ENCODE data around the gene FILIP1L.

The FILIP1L gene

GRCh38 chr3:100124201-100124761 is 10.0 kb upstream of the FILIP1L start:
- no peak for DNase-seq

GRCh38 chr3:100123112-100123511 is 8.8 kb upstream of the FILIP1L start:
- no peak for DNase-seq

- DNase-seq = no peak
Observed at GRCh38 chr3:100122321-100122720, 8.0 kb upstream of the FILIP1L start.

- no peak for DNase-seq
Observed at GRCh38 chr3:100120693-100121092, 6.4 kb upstream of the FILIP1L start.

DNA sequence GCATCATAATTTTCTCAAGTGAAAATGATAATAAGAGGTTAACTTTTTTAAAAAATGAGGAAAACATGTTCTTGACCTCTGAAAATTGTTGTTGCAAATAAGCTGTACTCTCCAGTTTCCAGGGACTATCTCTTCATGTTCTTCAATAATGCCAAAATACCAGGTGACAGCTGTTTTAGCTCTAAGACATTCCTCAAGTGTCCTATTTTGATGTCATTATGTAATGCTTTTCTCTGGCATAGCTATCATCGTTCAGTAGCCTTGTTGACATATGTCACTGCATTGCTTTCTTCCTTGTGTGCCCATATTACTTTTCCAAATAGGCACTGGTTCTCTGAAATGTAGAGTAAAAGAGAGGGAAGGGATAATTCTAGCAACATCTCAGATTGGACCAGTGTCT is 5.7 kb upstream of the FILIP1L start:
- DNase-seq = no peak

- DNase-seq = no peak
Observed at GRCh38 chr3:100117093-100117492, 2.8 kb upstream of the FILIP1L start.

DNA sequence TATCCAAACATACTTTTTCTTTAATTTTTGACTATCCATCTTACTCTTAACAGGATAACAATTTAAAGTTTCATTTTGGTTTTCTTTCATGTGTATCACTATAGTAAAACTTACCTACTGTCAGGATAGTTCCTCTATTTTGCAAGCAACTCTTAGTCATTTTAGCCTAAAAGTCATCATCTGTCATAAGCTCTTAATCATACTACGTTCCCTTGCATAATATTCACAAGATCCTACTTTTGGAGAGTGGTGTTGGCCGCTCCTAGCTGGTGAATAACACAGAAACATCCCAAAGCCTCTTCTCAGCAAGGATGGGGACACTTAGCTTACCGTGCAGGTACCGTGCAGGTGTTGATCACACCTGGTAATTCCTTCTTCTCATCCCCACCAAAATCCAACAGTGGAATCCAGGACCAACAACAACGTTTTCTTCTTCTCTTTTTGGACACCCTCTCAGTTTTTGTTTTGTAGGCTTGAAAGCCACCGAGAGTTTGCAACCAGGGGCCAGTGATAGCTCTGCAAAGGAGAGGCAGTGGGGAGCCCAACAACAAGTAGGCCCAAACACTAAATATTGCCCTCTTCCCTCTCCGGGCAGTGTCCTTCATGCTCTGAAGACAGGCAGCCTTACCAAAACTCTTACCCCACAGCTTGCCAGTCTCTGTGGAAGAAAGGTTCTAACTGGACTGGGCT is 433 bp downstream of the FILIP1L start:
- no peak for DNase-seq

GRCh38 chr3:100111728-100112127 is 2.6 kb downstream of the FILIP1L start:
- no peak for DNase-seq

- no peak for DNase-seq
Observed at GRCh38 chr3:100110162-100110561, 4.1 kb downstream of the FILIP1L start.

GRCh38 chr3:100108464-100109079 is 5.7 kb downstream of the FILIP1L start:
- DNase-seq = no peak

GRCh38 chr3:100107221-100107814 is 7.0 kb downstream of the FILIP1L start:
- no peak for DNase-seq

DNA sequence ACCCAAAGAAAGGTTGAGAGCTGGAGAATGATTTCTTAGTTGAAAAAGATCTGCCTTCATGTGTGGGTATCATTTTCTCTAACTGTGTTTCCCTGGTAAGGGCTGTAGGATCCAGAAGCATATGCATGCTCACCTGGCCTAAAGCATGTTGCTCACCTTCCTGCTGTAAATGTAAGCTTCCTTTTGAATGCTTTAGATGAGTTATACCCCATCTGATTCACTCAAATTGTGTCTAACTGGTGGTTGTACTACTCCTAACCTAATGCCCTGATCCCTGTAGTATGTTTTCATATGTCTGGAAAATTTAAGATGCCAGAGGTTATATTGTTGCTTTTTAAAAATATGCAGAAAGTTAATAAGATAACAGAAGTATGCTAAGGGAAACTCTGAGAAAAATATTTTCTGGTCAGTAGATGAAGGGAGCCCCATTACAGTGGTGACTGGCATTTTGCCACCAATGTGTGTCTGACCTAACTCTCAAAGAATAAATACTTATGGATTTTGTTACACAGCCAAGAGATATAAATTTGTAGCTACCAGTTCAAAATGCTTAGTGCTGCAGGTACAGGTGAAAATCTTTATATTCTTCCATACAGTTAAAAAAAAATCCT is 7.7 kb downstream of the FILIP1L start:
- DNase-seq = no peak

DNA sequence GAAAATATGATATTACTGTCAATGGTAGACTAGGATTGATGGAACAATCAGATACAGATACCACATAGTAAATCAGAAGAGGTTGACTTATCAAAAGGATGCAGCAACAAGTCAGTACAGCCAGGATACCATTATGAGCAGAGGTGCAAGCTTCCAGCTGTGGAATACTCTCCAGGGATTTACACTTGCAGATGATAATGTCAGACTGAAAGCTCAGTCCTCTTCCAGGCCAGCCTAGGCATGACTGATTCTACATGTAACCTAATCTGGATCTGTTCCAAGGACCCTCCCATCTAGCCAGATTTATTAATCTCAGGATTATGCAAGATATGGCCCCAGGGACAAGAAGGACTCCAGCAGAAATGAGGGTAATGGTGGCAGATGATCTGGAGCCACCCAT is 8.2 kb downstream of the FILIP1L start:
- DNase-seq = no peak

DNA sequence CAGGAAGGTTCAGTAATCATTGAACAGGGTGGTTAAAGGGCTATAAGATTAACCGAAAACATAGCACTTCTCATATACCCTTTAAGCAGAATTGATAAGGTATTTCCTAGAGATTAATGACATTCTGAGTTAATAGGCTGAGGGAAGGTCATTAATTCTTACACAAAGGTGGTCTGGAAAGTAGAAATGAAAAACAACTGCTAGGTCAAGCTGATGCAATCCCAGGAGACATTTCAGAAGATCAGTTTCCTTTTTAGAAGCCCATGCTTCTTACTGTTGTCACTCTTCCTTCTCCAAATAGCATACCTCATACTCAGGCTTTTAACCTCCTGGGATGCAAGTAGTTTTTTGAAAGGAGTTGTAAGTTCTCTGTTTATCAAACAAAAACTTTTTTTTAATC is 8.8 kb downstream of the FILIP1L start:
- no peak for DNase-seq

DNA sequence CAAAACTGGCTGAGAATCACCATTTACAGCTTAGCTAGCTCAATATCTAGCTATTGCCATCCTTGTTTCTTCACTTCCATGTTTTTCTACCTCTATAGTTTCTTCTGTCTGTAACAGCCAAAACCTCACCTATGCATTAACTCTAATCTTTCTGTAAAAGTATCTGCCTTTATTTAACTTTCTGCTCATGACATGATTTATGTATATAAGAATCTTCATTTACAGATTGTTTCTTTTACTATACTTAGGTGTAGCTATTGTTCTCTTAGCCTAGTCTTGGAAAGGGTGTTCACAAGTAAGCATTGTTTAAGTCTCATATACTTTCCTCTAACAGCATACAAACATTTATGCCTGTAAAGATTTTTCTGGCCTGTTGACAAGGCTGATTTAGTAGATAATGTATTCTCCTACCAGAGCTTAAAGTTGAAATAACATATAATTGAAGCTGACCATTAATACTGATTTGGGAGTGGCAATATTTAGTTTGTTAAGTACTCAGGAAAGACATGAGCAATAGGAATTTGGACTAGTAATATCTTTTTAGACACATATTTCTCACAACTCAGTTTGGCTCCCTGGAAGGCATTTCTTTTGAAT is 9.4 kb downstream of the FILIP1L start:
- DNase-seq = no peak

- no peak for DNase-seq
Observed at GRCh38 chr3:100104442-100104798, 9.9 kb downstream of the FILIP1L start.

DNA sequence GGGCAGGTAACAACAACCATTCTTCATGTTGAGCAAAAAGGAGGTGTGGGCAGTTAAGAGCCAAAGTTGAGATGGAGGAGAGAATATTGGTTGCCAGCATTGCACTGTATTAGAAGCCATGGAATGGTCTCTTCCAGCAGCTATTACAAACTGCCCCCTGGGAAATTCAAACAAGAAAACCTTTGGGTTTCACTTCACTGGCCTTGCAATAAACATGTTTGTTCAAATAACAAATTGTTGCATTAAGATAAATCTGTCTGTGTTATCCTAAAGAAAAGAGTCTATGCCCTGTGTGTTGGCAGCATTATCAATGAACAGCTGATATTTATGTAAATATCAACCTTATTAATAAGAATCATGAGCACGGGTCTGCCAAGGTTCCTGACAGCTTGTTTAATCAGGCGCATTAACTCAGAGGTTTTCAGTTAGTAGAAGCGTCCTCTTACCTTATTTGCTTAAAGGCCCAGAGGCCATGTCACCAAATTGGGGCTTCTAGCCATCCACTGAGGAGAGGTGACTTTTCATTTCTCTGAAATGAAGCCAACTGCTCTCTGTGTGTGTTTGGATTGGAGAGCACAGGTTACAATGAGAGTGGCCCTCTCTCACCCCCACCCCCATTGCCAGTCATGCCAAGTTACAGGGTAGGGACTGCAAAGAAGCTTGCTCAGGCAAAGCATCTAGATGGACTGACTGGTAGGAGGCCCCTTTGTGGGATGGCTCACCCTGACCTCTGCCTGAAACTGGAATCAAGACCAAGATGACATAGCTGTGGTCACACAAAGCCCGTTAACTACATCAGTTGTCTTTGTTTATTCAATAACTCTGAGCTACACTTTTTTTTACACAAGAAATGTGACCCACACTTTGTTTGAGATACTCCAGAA is 10.5 kb downstream of the FILIP1L start:
- no peak for DNase-seq

DNA sequence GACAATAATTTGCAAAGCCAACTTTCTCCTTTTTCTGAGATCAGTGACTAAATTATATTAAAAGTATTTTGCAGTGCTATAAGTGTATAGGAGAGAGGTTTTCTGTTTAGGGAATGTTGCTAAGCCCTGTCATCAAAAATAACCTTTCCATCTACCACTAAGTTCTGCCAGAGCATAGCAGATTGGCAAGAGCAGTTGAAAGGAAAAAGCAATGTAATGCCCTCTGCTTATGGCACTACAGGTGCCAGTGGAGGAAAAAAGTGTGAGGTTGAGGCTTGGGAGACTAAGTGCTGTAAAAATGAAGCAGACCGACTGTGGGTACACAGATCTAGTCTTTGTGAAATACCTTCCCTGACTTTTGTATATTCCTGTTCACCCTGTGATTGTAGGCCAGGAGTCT is 11.5 kb downstream of the FILIP1L start:
- no peak for DNase-seq

GRCh38 chr3:100100425-100100824 is 13.9 kb downstream of the FILIP1L start:
- no peak for DNase-seq

- no peak for DNase-seq
Observed at GRCh38 chr3:100099621-100100020, 14.7 kb downstream of the FILIP1L start.

- no peak for DNase-seq
Observed at GRCh38 chr3:100098784-100099070, 15.6 kb downstream of the FILIP1L start.

DNA sequence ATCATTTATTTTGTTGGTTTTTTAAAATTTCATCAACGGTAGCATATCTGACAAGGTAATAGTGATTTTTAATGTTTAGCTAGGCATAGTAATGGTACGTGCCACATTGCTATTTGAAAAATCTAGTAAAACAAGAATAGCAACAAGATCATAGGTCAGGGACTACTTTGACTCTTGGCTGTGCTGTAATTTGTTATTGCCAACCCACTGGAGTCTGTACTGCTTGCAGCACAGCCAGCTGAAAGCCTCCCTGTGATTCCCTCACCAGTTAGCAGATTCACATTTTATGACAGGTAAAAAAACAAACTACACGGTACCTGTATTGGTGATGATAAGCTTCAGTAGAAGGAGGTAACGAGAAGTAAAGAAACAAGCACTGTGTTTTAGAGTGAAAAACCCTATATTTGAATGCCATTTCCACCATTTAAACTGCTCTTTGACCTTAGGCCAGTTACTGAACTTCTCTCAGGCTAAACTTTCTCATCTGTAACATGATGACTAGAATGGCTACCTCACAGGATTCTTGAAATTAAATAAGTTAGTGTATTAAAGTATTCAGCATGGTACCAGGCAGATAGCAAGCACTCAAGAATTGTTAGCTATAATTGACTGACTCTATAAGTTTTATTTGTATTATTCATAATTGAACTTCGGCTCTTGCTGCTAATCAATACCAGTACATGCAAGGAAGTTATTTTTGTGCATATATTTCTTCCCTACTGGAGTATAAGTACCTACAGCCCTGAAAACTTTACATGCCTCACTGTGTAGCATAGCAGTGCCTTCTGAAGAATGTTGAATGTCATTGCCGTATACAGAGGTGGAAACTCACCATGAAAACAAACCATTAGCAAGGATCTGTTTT is 16.1 kb downstream of the FILIP1L start:
- no peak for DNase-seq

Data from NCI-H510A (cell line).